HG03139 (cell line): ENCODE results near the gene ITPKC.
A peak's percentile ranks its signal among the peaks of the same experiment; 100 is the strongest.

Experiments used
- ATAC-seq: cut with Tn5 transposase; IDR thresholded peaks from one replicate; pipeline ENCODE4 v1.9.1; 2021; ENCODE audit not compliant: unreplicated experiment

ITPKC gene

GRCh38 chr19:40739030-40739839 lies 22.3 kb downstream of the ITPKC start:
- ATAC-seq: no peak

- no peak for ATAC-seq
These were observed 23.2 kb downstream of the ITPKC start for GRCh38 chr19:40739871-40740703.

- ATAC-seq: no peak
These were observed 23.8 kb downstream of the ITPKC start for GRCh38 chr19:40740747-40741146.

- no peak for ATAC-seq
These were observed 24.8 kb downstream of the ITPKC start for GRCh38 chr19:40741527-40742390.

- ATAC-seq: no peak
These were observed 25.6 kb downstream of the ITPKC start for GRCh38 chr19:40742477-40742876.

GRCh38 chr19:40742886-40743285 lies 26.0 kb downstream of the ITPKC start:
- no peak for ATAC-seq

- no peak for ATAC-seq
These were observed 27.0 kb downstream of the ITPKC start for GRCh38 chr19:40743926-40744325.

- ATAC-seq: no peak
These were observed 27.9 kb downstream of the ITPKC start for GRCh38 chr19:40744554-40745401.

- no peak for ATAC-seq
These were observed 28.5 kb downstream of the ITPKC start for GRCh38 chr19:40745402-40745780.

- no peak for ATAC-seq
These were observed 30.6 kb downstream of the ITPKC start for GRCh38 chr19:40747536-40747935.

- ATAC-seq: peak; percentile 78
These were observed 33.4 kb downstream of the ITPKC start, which contains the start of gene ACTMAP for GRCh38 chr19:40750058-40750873. ACTMAP (minus strand) TSS chr19:40750477; CDS start chr19:40749803, 674 bp downstream.

GRCh38 chr19:40750874-40751537 lies 34.1 kb downstream of the ITPKC start, which contains the start of gene SNRPA:
SNRPA (plus strand) TSS chr19:40751203; CDS start chr19:40751409, 206 bp downstream.
- ATAC-seq: peak; percentile 52

GRCh38 chr19:40752257-40752781 lies 35.4 kb downstream of the ITPKC start:
- no peak for ATAC-seq

GRCh38 chr19:40754611-40755247 lies 37.8 kb downstream of the ITPKC start:
- no peak for ATAC-seq

- no peak for ATAC-seq
These were observed 38.3 kb downstream of the ITPKC start for GRCh38 chr19:40755248-40755624.

GRCh38 chr19:40755791-40756190 lies 38.9 kb downstream of the ITPKC start:
- no peak for ATAC-seq

- no peak for ATAC-seq
These were observed 39.7 kb downstream of the ITPKC start for GRCh38 chr19:40756502-40757110.

- no peak for ATAC-seq
These were observed 41.6 kb downstream of the ITPKC start for GRCh38 chr19:40758491-40758890.
